WTC11 (cell line): Measurements from ENCODE around the gene ADAT1. TPM values are rescaled to one million over a fixed set of nuclear protein-coding genes. Genes with fewer than 3 reads are reported as not detected.

Experiments
- ATAC-seq: fragments of 200-7000 bp; cut with Tn5 transposase; 2 replicates; pipeline ENCODE4 v1.10.0; 2021; ENCODE audit warnings: mild to moderate bottlenecking, moderate library complexity
- CTCF ChIA-PET: fragments of 300-600 bp; sonication (Branson Sonifier 250); formaldehyde crosslinking; loops from one replicate; lab custom pipeline; 2021; ENCODE audit warnings: antibody characterized with exemption; lab: Charles Lee
- POLR2A ChIA-PET: fragments of 350-600 bp; sonication (Branson Sonifier 250); formaldehyde crosslinking; loops from one replicate; lab custom pipeline; 2021; ENCODE audit warnings: antibody characterized with exemption; lab: Charles Lee
- DNase-seq: peaks from one replicate; pipeline ENCODE4 v3.0.0; 2021; ENCODE audit warnings: low spot score
- H3K27ac Mint-ChIP-seq: 2 replicates; pipeline ENCODE4 v1.8.0; 2021; ENCODE audit warnings: mixed read lengths
- H3K27me3 Mint-ChIP-seq: 2 replicates; pipeline ENCODE4 v1.8.0; 2021; ENCODE audit warnings: low read depth, mild to moderate bottlenecking, moderate library complexity, mixed read lengths
- H3K36me3 Mint-ChIP-seq: 2 replicates; pipeline ENCODE4 v1.8.0; 2021; ENCODE audit warnings: mixed read lengths
- H3K4me1 Mint-ChIP-seq: 2 replicates; pipeline ENCODE4 v1.8.0; 2022; ENCODE audit warnings: mixed read lengths
- H3K4me3 Mint-ChIP-seq: 2 replicates; pipeline ENCODE4 v1.8.0; 2021; ENCODE audit warnings: mild to moderate bottlenecking, moderate library complexity, mixed read lengths
- H3K9me3 Mint-ChIP-seq: 2 replicates; pipeline ENCODE4 v1.8.0; 2021; ENCODE audit warnings: mixed read lengths
- ATF3 ChIP-seq: sonication (generic); formaldehyde crosslinking; conservative IDR thresholded peaks from 2 replicates; pipeline ENCODE4 v1.8.1; 2022; ENCODE audit warnings: mild to moderate bottlenecking, missing genetic modification reagents
- CBFB ChIP-seq: sonication (generic); formaldehyde crosslinking; IDR thresholded peaks from 2 replicates; pipeline ENCODE4 v1.8.1; 2022; ENCODE audit warnings: mild to moderate bottlenecking, low read depth, missing genetic modification reagents
- E2F1 ChIP-seq: sonication (generic); formaldehyde crosslinking; IDR thresholded peaks from 2 replicates; pipeline ENCODE4 v1.8.0; 2022; ENCODE audit warnings: mild to moderate bottlenecking, missing genetic modification reagents
- E2F5 ChIP-seq: sonication (generic); formaldehyde crosslinking; IDR thresholded peaks from 2 replicates; pipeline ENCODE4 v1.8.1; 2022; ENCODE audit warnings: mild to moderate bottlenecking, moderate library complexity, missing genetic modification reagents
- ESRRA ChIP-seq: sonication (generic); formaldehyde crosslinking; IDR thresholded peaks from 2 replicates; pipeline ENCODE4 v1.8.1; 2022; ENCODE audit warnings: mild to moderate bottlenecking, missing genetic modification reagents, borderline replicate concordance
- ETV6 ChIP-seq: sonication (generic); formaldehyde crosslinking; IDR thresholded peaks from 2 replicates; pipeline ENCODE4 v1.8.1; 2022; ENCODE audit warnings: mild to moderate bottlenecking, missing genetic modification reagents
- FOXJ3 ChIP-seq: sonication (generic); formaldehyde crosslinking; IDR thresholded peaks from 2 replicates; pipeline ENCODE4 v1.9.0; 2021; ENCODE audit warnings: missing genetic modification reagents, mild to moderate bottlenecking, borderline replicate concordance
- GABPB1 ChIP-seq: sonication (generic); formaldehyde crosslinking; IDR thresholded peaks from 2 replicates; pipeline ENCODE4 v1.8.1; 2023; ENCODE audit warnings: mild to moderate bottlenecking, missing genetic modification reagents
- GTF2I ChIP-seq: fragments of 250-450 bp; sonication (Bioruptor Pico); conservative IDR thresholded peaks from 2 replicates; pipeline ENCODE4 v1.4.0; 2021; ENCODE audit warnings: mild to moderate bottlenecking
- IRF2 ChIP-seq: sonication (generic); formaldehyde crosslinking; IDR thresholded peaks from 2 replicates; pipeline ENCODE4 v1.8.0; 2022; ENCODE audit warnings: low read depth, missing genetic modification reagents, borderline replicate concordance
- KAT7 ChIP-seq: sonication (generic); formaldehyde crosslinking; IDR thresholded peaks from 2 replicates; pipeline ENCODE4 v1.8.1; 2023; ENCODE audit warnings: missing genetic modification reagents, mild to moderate bottlenecking, borderline replicate concordance
- MAX ChIP-seq: sonication (generic); formaldehyde crosslinking; IDR thresholded peaks from 2 replicates; pipeline ENCODE4 v1.8.0; 2022; ENCODE audit warnings: mild to moderate bottlenecking, missing genetic modification reagents
- MXD4 ChIP-seq: fragments of 250-450 bp; sonication (Bioruptor Pico); IDR thresholded peaks from 2 replicates; pipeline ENCODE4 v1.8.0; 2021; ENCODE audit warnings: mild to moderate bottlenecking, moderate library complexity, borderline replicate concordance
- NR2C2 ChIP-seq: sonication (generic); formaldehyde crosslinking; IDR thresholded peaks from 2 replicates; pipeline ENCODE4 v1.8.0; 2022; ENCODE audit warnings: mild to moderate bottlenecking, missing genetic modification reagents
- NR3C1 ChIP-seq: sonication (generic); formaldehyde crosslinking; conservative IDR thresholded peaks from 2 replicates; pipeline ENCODE4 v1.8.1; 2023; ENCODE audit warnings: low read depth, mild to moderate bottlenecking, missing genetic modification reagents
- PRRX2 ChIP-seq: fragments of 250-450 bp; sonication (Bioruptor Pico); IDR thresholded peaks from 2 replicates; pipeline ENCODE4 v1.8.0; 2021; ENCODE audit warnings: mild to moderate bottlenecking
- SOX15 ChIP-seq: fragments of 250-450 bp; sonication (Bioruptor Pico); IDR thresholded peaks from 2 replicates; pipeline ENCODE4 v1.9.0; 2021; ENCODE audit warnings: mild to moderate bottlenecking
- SP1 ChIP-seq: sonication (generic); formaldehyde crosslinking; conservative IDR thresholded peaks from 2 replicates; pipeline ENCODE4 v1.8.1; 2022; ENCODE audit warnings: missing genetic modification reagents
- TEAD1 ChIP-seq: sonication (generic); formaldehyde crosslinking; IDR thresholded peaks from 2 replicates; pipeline ENCODE4 v1.8.0; 2022; ENCODE audit warnings: mild to moderate bottlenecking, missing genetic modification reagents
- ZNF219 ChIP-seq: sonication (generic); formaldehyde crosslinking; IDR thresholded peaks from 2 replicates; pipeline ENCODE4 v1.8.0; 2023; ENCODE audit warnings: missing genetic modification reagents, mild to moderate bottlenecking, borderline replicate concordance
- ZNF317 ChIP-seq: sonication (generic); formaldehyde crosslinking; IDR thresholded peaks from 2 replicates; pipeline ENCODE4 v1.8.1; 2023; ENCODE audit warnings: low read depth, mild to moderate bottlenecking, moderate library complexity, missing genetic modification reagents, borderline replicate concordance
- ZNF423 ChIP-seq: fragments of 250-450 bp; sonication (Bioruptor Pico); IDR thresholded peaks from 2 replicates; pipeline ENCODE4 v2.1.2; 2022; ENCODE audit warnings: mild to moderate bottlenecking, moderate library complexity
- ZNF512 ChIP-seq: sonication (generic); formaldehyde crosslinking; IDR thresholded peaks from 2 replicates; pipeline ENCODE4 v1.8.1; 2022; ENCODE audit warnings: missing genetic modification reagents, borderline replicate concordance
- ZSCAN18 ChIP-seq: fragments of 250-450 bp; sonication (Bioruptor Pico); IDR thresholded peaks from 2 replicates; pipeline ENCODE4 v2.1.2; 2022; ENCODE audit warnings: mild to moderate bottlenecking, moderate library complexity
- total RNA-seq: library from RNA; stranded (reverse); gene quantifications from 3 replicates; pipeline ENCODE4 v1.2.3, GENCODE V29; 2021

Gene ADAT1
- total RNA-seq, 1 experiment from 2014 or later = 46.0 TPM

- Mint-ChIP-seq H3K4me3 (no peak overlapping the region), H3K27me3 (no peaks in the 10 kb centered on the region), H3K27ac (no peak overlapping the region), H3K36me3 (peaks cover 67% of the 10 kb centered on the region), H3K9me3 (peaks cover 21% of the 10 kb centered on the region), H3K4me1 (no peaks in the 10 kb centered on the region)
- DNase-seq (no peak), ATAC-seq (no peak)
- TF ChIP-seq SOX15 (CRISPR knock-in tag) = no peak
- no peak for TF ChIP-seq E2F1 (CRISPR knock-in tag)
- no peak for TF ChIP-seq MAX (CRISPR knock-in tag)
- no peak for TF ChIP-seq NR2C2 (CRISPR knock-in tag)
- no peak for TF ChIP-seq CBFB
- no peak for TF ChIP-seq GABPB1 (CRISPR knock-in tag)
- no peak for TF ChIP-seq ESRRA
- TF ChIP-seq NR3C1 = no peak
- no peak for TF ChIP-seq ZNF423 (CRISPR knock-in tag)
- TF ChIP-seq ATF3 (CRISPR knock-in tag) = no peak
- TF ChIP-seq PRRX2 = no peak
- POLR2A ChIA-PET = no interaction called here
- CTCF ChIA-PET = no interaction called here
Observed at GRCh38 chr16:75603241-75603640, 19.8 kb downstream of the ADAT1 start.

GRCh38 chr16:75599452-75600277, 23.4 kb downstream of the ADAT1 start:
- Mint-ChIP-seq H3K36me3 (peaks cover 63% of the 10 kb centered on the region), H3K4me1 (peaks cover 9% of the 10 kb centered on the region), H3K27ac (no peak overlapping the region; the same call in 1 of the 2 replicates)
- CTCF ChIA-PET = no interaction called here
- TF ChIP-seq ZNF219 (CRISPR knock-in tag) = no peak
- TF ChIP-seq ZNF512 = no peak
- no peak for TF ChIP-seq ZNF317 (CRISPR knock-in tag)
- TF ChIP-seq, all 79 proteins: peak for 0
- H3K27me3 Mint-ChIP-seq = no peaks in the 10 kb centered on the region
- POLR2A ChIA-PET = no interaction called here
- peaks cover 30% of the 10 kb centered on the region for H3K9me3 Mint-ChIP-seq
- no peak for DNase-seq
- no peak overlapping the region for H3K4me3 Mint-ChIP-seq
- ATAC-seq = no peak

GRCh38 chr16:75593825-75594820, 29.0 kb downstream of the ADAT1 start:
- H3K4me1 Mint-ChIP-seq = peaks cover 48% of the 10 kb centered on the region
- H3K27ac Mint-ChIP-seq = peak overlapping the region; percentile 84
- H3K4me3 Mint-ChIP-seq = peak overlapping the region; percentile 48
- H3K27me3 Mint-ChIP-seq = no peaks in the 10 kb centered on the region
- CTCF ChIA-PET = interaction anchor here (0.5 to 1.0 kb wide), 3 partner anchors 29 to 79 kb away, joined by 3 to 4 read pairs (median 3); partner anchors contain the start of gene ADAT1
- DNase-seq (peak; percentile 44), ATAC-seq (peak; percentile 96)
- peaks cover 18% of the 10 kb centered on the region for H3K36me3 Mint-ChIP-seq
- H3K9me3 Mint-ChIP-seq = peaks cover 10% of the 10 kb centered on the region
- POLR2A ChIA-PET = interaction anchor here (0.6 kb wide), 1 partner anchor 138 kb away, joined by 5 read pairs; no protein-coding TSS in a partner anchor
- no peak for TF ChIP-seq KAT7 (CRISPR knock-in tag)
- no peak for TF ChIP-seq SP1 (CRISPR knock-in tag)
- no peak for TF ChIP-seq IRF2 (CRISPR knock-in tag)
- TF ChIP-seq FOXJ3 (CRISPR knock-in tag) = no peak
- TF ChIP-seq GTF2I (CRISPR knock-in tag) = no peak
- no peak for TF ChIP-seq MXD4 (CRISPR knock-in tag)
- no peak for TF ChIP-seq NR3C1
- peak; percentile 56; the same call in 1 of the 2 replicates for TF ChIP-seq TEAD1
- TF ChIP-seq ZSCAN18 (CRISPR knock-in tag) = no peak
- TF ChIP-seq MAX (CRISPR knock-in tag) = 0 out of 2 replicates have a peak, but pooled peaks have one; percentile 39
- no peak for TF ChIP-seq E2F5
- TF ChIP-seq ETV6 (CRISPR knock-in tag) = no peak
- TF ChIP-seq NR2C2 (CRISPR knock-in tag) = no peak
